Occipital lobe (tissue), 2 donors: Measurements from ENCODE around the gene SLC16A10. TPM values are rescaled to one million over a fixed set of nuclear protein-coding genes. Genes with fewer than 3 reads are reported as not detected.
"Not testable (repeated sequence)": the region's sequence is repeated elsewhere in the genome, so short reads cannot be mapped to it uniquely, and the experiment has no call there.

ENCODE experiments used
- DNase-seq: peaks from one replicate; lab custom pipeline; 2025; lab: John Stamatoyannopoulos, UW
- total RNA-seq: library from RNA; depleted of rRNA; stranded (reverse); fragments of >200 nt; gene quantifications from one replicate; pipeline ENCODE4 v1.2.3, GENCODE V29; 2014

SLC16A10 gene
- total RNA-seq, 1 donor from 2014 or later = 13.6 TPM

GRCh38 chr6:111080698-111081097, 6.6 kb upstream of the SLC16A10 start:
- DNase-seq = no peak

GRCh38 chr6:111086685-111087084, 618 bp upstream of the SLC16A10 start:
- no peak for DNase-seq

DNA sequence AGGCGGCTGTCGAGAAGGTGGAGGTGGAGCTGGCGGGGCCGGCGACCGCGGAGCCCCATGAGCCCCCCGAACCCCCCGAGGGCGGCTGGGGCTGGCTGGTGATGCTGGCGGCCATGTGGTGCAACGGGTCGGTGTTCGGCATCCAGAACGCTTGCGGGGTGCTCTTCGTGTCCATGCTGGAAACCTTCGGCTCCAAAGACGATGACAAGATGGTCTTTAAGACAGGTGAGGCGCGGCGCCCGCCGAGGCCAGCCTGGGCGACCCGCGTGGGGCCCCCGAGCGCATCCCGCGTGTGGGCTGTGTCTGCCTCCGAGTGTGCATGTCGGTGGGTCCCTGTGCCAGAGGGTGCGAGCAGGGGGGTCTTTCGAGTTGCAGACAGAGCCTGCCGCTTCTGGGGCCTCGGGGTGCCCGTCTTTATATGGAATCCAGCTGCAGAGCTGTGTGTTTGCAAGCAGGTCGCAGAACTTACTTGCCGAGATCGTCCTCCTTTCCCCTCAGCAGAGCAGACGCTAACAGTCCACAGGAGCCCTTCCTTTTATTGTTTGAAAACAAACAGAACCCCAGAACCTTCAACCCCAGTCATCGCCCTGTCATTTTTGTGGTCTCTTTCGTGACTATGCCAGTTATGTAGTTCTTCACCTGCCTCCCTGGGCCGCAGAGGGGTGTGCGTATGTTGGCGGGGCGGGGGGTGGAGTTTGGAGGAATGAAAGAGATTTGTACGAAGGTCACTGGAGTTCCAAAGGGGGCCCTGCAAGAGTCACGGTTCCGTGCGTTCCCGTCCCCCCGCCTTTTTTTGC, 766 bp downstream of the SLC16A10 start:
- no peak for DNase-seq

DNA sequence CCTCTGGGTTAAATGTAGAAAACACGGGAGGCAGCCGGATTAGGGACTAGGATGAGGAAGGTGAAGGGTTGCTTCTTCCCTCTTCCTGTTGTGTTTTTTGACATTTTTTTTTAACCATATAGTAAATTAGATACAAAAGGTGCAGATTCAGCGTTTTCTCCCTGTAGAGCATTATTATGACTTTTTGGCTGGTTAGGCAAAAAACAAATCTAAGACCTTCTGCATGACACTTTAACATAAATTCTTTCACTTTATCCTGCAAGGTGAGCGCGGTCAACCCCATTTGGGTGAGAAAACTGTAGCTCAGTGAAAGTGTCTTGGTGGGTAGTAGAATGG, 1.3 kb downstream of the SLC16A10 start:
- DNase-seq = no peak

DNA sequence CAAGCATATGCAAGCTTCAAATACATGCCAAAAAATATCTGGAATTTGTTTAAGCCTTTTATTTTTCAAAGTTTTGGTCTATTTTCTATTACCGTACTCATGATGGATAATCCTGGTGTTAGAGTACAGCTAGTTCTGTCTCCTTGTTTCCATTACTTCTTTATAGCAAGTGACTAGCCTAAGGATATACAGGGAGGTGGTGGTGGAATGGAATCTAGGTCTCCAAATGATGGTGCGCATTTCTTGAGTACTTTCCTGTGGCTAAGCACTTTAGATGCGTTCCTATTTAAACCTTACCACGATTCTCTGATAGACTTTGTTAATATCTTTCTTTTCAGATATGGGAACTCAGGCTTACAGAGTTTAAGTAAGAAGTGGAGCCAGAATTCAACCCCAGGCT, 3.5 kb downstream of the SLC16A10 start:
- no peak for DNase-seq

DNA sequence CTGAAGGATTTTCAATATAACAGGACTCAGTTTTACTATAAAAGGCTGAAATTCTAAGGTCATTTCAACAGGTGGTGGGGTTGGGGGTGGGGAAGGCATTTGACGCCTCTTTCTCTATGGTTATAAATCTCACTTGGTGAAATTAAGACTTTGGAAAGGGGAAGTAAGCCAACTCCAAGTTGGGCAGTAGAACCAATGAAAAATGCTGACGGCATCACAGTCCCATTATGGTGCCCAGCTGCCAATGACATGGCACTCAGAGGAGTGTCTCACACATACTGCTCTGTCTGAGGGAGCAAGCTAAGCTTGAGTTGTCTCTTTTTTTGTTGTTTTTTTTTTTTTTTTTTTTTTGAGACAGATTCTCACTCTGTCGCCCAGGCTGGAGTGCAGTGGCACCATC, 4.7 kb downstream of the SLC16A10 start:
- DNase-seq = no peak

GRCh38 chr6:111095488-111095887, 8.2 kb downstream of the SLC16A10 start:
- not testable (repeated sequence) for DNase-seq

DNA sequence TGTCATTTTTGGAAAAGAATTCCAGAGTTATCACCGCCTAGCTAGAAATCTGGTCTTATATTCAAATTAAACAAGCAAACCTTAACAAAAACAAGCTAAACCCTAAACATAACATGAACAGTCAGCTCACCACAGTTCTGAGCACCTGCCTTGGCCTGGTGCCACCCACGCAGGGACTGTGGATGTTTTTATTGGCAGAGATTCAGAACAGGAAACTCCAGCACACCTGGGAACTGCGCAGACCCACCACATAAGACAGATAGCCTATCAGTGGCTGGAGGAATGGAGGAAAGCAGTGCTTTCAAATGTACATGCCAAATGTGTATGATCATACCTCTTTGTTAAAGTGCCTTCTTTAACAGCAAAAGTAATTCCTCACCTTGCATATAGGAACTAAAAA, 8.9 kb downstream of the SLC16A10 start:
- DNase-seq = no peak

GRCh38 chr6:111098597-111098996, 11.3 kb downstream of the SLC16A10 start:
- DNase-seq = no peak

DNA sequence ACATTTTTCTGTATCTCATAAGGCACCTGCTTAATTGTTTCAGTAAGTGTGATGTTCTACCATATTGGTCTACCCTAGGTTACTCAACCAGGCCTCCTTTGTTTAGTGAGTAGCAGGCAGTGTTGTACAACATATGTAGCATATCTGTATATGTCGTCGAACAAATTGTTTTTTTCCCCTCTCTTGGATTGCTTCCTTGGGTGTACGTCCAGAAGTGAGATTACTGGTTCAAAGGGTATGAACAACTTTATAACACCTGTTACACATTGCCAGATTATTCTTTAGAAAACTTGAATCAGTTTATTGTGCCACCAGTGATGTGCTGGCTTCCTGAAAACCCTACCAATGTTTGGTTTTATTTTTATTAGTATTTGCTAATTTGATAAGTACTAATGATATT, 14.7 kb downstream of the SLC16A10 start:
- no peak for DNase-seq

DNA sequence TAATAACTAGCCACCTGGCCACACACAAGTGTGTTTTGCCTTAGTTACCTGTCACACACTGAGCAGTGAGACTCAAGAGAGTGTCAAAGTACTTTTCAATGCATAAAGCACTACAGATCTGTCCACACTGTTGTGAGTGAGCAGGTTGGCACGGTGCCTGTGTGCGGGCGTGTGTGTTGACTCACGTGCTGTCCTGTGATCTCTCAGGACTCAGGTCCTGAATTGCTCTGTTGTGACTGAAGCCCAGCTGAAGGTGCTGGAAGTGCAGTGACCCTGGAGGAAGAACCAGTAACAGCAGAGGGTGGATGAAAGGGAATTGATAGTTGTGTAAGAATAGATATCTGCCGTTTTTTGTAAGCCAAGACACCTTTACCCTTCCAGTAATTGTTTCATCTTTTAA, 18.3 kb downstream of the SLC16A10 start:
- DNase-seq = no peak

DNA sequence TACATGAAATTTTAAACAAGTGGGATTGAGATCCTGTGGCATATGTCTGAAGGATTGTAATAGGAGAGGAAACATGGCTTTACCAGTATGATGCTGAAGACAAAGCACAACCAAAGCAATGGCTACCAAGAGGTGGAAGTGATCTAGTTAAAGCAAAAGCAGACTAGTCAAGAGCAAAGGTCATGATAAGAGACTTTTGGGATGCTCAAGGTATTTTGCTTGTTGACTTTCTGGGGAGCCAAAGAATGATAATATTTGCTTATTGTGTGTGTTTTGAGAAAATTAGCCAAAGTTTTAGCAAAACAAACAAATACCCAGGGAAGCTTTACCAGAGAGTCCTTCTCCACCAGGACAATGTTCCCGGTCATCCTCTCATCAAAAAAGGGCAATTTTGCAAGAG, 20.3 kb downstream of the SLC16A10 start:
- DNase-seq = no peak

- DNase-seq = no peak
Observed at GRCh38 chr6:111110036-111110435, 22.7 kb downstream of the SLC16A10 start.

- DNase-seq = peak; percentile 3
Observed at GRCh38 chr6:111113336-111114086, 26.2 kb downstream of the SLC16A10 start.

GRCh38 chr6:111114087-111114443, 26.8 kb downstream of the SLC16A10 start:
- DNase-seq = no peak

- DNase-seq = no peak
Observed at GRCh38 chr6:111114482-111114881, 27.2 kb downstream of the SLC16A10 start.

DNA sequence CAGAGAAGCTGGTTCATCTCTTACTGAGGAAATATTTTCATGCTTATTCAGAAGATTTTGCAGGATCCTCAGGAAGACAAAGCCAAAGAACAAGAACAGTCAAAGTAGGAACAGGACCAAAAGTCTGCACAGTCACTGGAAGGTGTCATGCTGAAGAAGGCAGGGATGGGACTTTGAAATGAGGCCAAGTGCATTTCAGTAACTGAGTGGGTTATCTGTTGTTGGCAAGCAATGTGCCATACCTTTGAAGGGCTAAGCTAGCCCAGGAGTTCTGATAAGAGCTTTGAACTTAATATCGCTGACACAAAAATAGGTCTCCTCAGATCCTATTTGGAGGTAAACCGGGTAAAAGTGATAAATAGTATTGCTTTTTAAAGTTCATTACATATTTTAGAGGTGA, 31.5 kb downstream of the SLC16A10 start:
- no peak for DNase-seq

- DNase-seq = no peak
Observed at GRCh38 chr6:111119571-111120329, 32.4 kb downstream of the SLC16A10 start.

DNA sequence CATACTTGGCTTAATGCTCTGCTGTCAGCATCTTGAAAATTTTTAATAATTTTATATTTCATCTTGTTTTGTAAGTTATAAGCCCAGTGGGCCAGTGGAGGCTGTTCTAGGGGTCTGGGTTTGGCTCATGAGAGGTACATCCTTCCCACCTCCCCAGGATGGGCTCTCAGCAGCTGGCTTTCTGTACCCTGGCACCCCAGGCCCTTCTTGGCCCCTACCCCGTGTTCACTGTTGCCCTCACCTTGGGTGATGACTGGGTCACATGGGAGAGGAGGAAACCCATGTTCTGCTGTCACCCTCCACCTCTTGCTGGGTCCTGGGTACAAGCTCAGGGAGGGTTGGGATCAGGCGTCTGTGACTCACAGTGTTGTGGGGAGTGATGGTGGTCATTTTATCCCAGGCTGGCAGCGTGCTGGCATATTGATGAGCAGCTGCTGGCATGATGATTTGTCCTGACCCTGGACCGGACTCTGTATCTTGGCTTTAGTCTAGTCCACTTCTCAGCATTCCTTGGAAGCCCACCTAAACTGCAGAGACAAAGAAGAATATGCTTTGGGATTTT, 34.6 kb downstream of the SLC16A10 start:
- DNase-seq = no peak

GRCh38 chr6:111122458-111123286, 35.4 kb downstream of the SLC16A10 start:
- no peak for DNase-seq

- DNase-seq = no peak
Observed at GRCh38 chr6:111124406-111124805, 37.1 kb downstream of the SLC16A10 start.
